Mesendoderm (in vitro differentiated cells): ENCODE results near the gene TFF3.

ENCODE experiments used
- DNase-seq: peaks from one replicate; pipeline ENCODE4 v3.0.0; 2013
- H2AK5ac ChIP-seq: 2 replicates; pipeline ENCODE4 v1.6.1; 2013; ENCODE audit warnings: low read length, inconsistent platforms
- H2BK120ac ChIP-seq: 2 replicates; pipeline ENCODE4 v1.6.1; 2013; ENCODE audit warnings: low read depth, mild to moderate bottlenecking, low read length, moderate library complexity, mixed read lengths
- H2BK15ac ChIP-seq: replicated peaks from 2 replicates; pipeline ENCODE4 v1.6.1; 2013; ENCODE audit warnings: low read depth, mild to moderate bottlenecking, moderate library complexity
- H2BK5ac ChIP-seq: 2 replicates; pipeline ENCODE4 v1.6.1; 2013; ENCODE audit warnings: low read length, inconsistent platforms
- H3K18ac ChIP-seq: 2 replicates; pipeline ENCODE4 v1.6.1; 2013; ENCODE audit warnings: mild to moderate bottlenecking, low read length, mixed read lengths
- H3K23ac ChIP-seq: one replicate; pipeline ENCODE4 v1.6.1; 2013; ENCODE audit warnings: low read length
- H3K27ac ChIP-seq: 2 replicates; pipeline ENCODE4 v1.5.1; 2013; ENCODE audit warnings: low read depth, mild to moderate bottlenecking, inconsistent platforms, low read length, moderate library complexity
- H3K27me3 ChIP-seq: 2 replicates; pipeline ENCODE4 v1.6.1; 2013; ENCODE audit warnings: low read length, control low read depth, mild to moderate bottlenecking, inconsistent platforms; ENCODE audit not compliant: insufficient read depth, poor library complexity
- H3K36me3 ChIP-seq: 2 replicates; pipeline ENCODE4 v1.6.1; 2013; ENCODE audit warnings: low read length, inconsistent platforms; ENCODE audit not compliant: control insufficient read depth, insufficient read depth
- H3K4ac ChIP-seq: one replicate; pipeline ENCODE4 v1.6.1; 2013; ENCODE audit warnings: low read depth, mild to moderate bottlenecking, low read length, moderate library complexity
- H3K4me1 ChIP-seq: 2 replicates; pipeline ENCODE4 v1.6.1; 2013; ENCODE audit warnings: low read depth, low read length, inconsistent platforms; ENCODE audit not compliant: control insufficient read depth
- H3K4me2 ChIP-seq: 2 replicates; pipeline ENCODE4 v1.6.1; 2013; ENCODE audit warnings: low read length
- H3K4me3 ChIP-seq: 2 replicates; pipeline ENCODE4 v1.5.1; 2013; ENCODE audit warnings: mild to moderate bottlenecking, low read length
- H3K56ac ChIP-seq: one replicate; pipeline ENCODE4 v1.6.1; 2013; ENCODE audit warnings: low read length
- H3K79me1 ChIP-seq: 2 replicates; pipeline ENCODE4 v1.6.1; 2013; ENCODE audit warnings: low read length, inconsistent platforms
- H3K79me2 ChIP-seq: 2 replicates; pipeline ENCODE4 v1.6.1; 2013; ENCODE audit warnings: mild to moderate bottlenecking, low read length; ENCODE audit not compliant: control insufficient read depth, insufficient read depth
- H3K9ac ChIP-seq: 2 replicates; pipeline ENCODE4 v1.6.1; 2013; ENCODE audit warnings: low read length, inconsistent platforms
- H4K5ac ChIP-seq: one replicate; pipeline ENCODE4 v1.6.1; 2013; ENCODE audit warnings: low read length
- H4K8ac ChIP-seq: one replicate; pipeline ENCODE4 v1.6.1; 2013; ENCODE audit warnings: low read depth, mild to moderate bottlenecking, control low read depth, low read length, moderate library complexity
- WGBS: extraction: QIAGEN DNeasy Blood & Tissue Kit; methylation state at CpG from one replicate; pipeline ENCODE4 v1.1.7; 2013; ENCODE audit warnings: low lambda C conversion rate, missing lambda C conversion rate; ENCODE audit not compliant: insufficient coverage; ENCODE audit errors: extremely low coverage; 5-methylcytosine and 5-hydroxymethylcytosine counted together

Gene TFF3

GRCh38 chr21:42332557-42333317 is 17.5 kb upstream of the TFF3 start:
- H3K79me2 ChIP-seq = no peaks in the 10 kb centered on the region
- H2BK120ac ChIP-seq = no peak overlapping the region
- H2AK5ac ChIP-seq = no peak overlapping the region
- H3K79me1 ChIP-seq = no peaks in the 10 kb centered on the region
- H3K27ac ChIP-seq = no peak overlapping the region
- H3K4me2 ChIP-seq = no peak overlapping the region
- H2BK15ac ChIP-seq = no peak overlapping the region
- no peak overlapping the region for H3K4me3 ChIP-seq
- no peak overlapping the region for H3K18ac ChIP-seq
- H3K9ac ChIP-seq = no peak overlapping the region
- H3K23ac ChIP-seq = no peak overlapping the region
- DNase-seq = no peak
- no peak overlapping the region for H2BK5ac ChIP-seq
- H4K5ac ChIP-seq = no peak overlapping the region
- H3K4me1 ChIP-seq = no peaks in the 10 kb centered on the region
- H4K8ac ChIP-seq = no peak overlapping the region
- no peaks in the 10 kb centered on the region for H3K36me3 ChIP-seq
- no peak overlapping the region for H3K56ac ChIP-seq
- H3K27me3 ChIP-seq = no peaks in the 10 kb centered on the region
- no CpG with 5 or more reads among the region's 5 CpGs for WGBS
- H3K4ac ChIP-seq = no peak overlapping the region

GRCh38 chr21:42331660-42332059 is 16.5 kb upstream of the TFF3 start:
- H3K36me3 ChIP-seq = no peaks in the 10 kb centered on the region
- no peak overlapping the region for H2BK120ac ChIP-seq
- H2AK5ac ChIP-seq = no peak overlapping the region
- H3K4me1 ChIP-seq = no peaks in the 10 kb centered on the region
- H3K79me1 ChIP-seq = no peaks in the 10 kb centered on the region
- no peak overlapping the region for H3K4me3 ChIP-seq
- no peak overlapping the region for H3K4me2 ChIP-seq
- H4K5ac ChIP-seq = no peak overlapping the region
- no peak for DNase-seq
- H3K18ac ChIP-seq = no peak overlapping the region
- no peaks in the 10 kb centered on the region for H3K79me2 ChIP-seq
- no peak overlapping the region for H4K8ac ChIP-seq
- no peak overlapping the region for H3K9ac ChIP-seq
- H3K56ac ChIP-seq = no peak overlapping the region
- no peak overlapping the region for H2BK5ac ChIP-seq
- H2BK15ac ChIP-seq = no peak overlapping the region
- H3K23ac ChIP-seq = no peak overlapping the region
- no peaks in the 10 kb centered on the region for H3K27me3 ChIP-seq
- no peak overlapping the region for H3K27ac ChIP-seq
- H3K4ac ChIP-seq = no peak overlapping the region

DNA sequence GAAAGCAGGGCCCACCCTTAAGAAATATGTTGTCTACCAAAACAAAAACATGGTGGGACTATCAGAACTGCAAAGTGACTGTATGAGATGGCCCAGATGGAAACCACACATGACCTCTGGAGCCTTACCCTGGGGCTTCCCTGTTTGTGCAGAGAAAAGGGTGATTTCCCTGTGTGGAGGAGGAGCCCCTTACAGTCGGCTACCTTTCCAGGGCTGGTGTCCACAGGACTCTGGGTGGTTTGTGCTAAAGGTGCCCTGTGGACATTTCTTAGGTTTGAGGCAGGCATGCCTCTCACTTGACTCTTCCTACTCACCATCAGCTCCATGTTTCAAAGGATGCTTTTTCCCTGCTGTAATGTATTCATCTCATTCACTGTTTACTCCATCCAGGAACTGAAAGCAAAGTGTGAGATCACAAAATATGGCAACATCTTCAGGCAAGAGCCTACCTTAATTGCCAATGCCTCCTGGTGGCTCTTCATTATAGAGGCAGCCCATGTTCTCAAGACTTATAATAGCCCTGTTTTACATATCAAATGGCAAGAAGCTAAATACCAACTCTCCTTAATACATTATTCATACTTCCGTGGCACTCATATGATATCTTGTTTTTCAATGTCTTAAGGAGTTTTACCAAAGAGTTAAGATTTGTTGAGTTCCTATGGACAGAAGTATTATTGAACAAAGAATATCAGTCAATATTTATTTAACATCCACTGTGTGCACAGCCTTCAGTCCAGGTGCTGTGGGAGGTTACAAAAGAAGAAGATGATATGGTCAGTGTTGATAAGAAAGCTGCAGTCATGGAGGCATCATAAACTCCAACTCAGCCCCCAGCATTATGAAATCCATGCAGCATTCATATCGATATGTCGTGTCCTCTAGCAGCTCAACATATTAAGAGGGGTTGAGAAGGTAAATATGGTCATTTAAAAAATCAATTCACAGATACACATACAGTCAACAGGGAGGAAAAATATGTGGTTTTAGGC is 15.5 kb upstream of the TFF3 start:
- H3K79me1 ChIP-seq = no peaks in the 10 kb centered on the region
- no peak overlapping the region for H4K8ac ChIP-seq
- H3K4me3 ChIP-seq = no peak overlapping the region
- no peak overlapping the region for H3K18ac ChIP-seq
- no peaks in the 10 kb centered on the region for H3K4me1 ChIP-seq
- no peak overlapping the region for H2BK5ac ChIP-seq
- no peaks in the 10 kb centered on the region for H3K27me3 ChIP-seq
- no peaks in the 10 kb centered on the region for H3K36me3 ChIP-seq
- H3K27ac ChIP-seq = no peak overlapping the region
- no peak overlapping the region for H2BK120ac ChIP-seq
- H3K4me2 ChIP-seq = no peak overlapping the region
- no peak overlapping the region for H3K23ac ChIP-seq
- H3K79me2 ChIP-seq = no peaks in the 10 kb centered on the region
- H2AK5ac ChIP-seq = no peak overlapping the region
- DNase-seq = no peak
- H4K5ac ChIP-seq = no peak overlapping the region
- no peak overlapping the region for H3K9ac ChIP-seq
- no peak overlapping the region for H3K56ac ChIP-seq
- no peak overlapping the region for H2BK15ac ChIP-seq
- no peak overlapping the region for H3K4ac ChIP-seq
- WGBS = no CpG with 5 or more reads among the region's 4 CpGs

DNA sequence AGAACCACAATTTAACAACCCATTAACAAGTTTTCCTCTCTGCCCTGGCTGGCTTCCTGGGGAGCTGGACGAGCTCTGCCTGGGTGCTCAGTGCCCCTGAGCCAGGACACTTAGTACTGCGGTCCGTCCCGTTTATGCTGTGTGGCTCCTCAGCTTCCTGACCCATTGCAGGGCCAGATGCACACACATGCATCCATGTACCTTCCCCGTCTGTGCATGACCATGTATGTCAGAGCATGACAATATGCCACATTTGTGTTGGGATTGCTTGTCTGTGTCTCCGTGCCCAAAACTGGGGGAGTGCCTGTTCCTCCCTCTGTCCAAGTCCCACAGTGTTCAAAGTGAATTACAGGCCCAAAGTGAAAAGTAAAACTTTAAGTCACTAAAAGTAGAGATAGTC is 9.7 kb upstream of the TFF3 start:
- H2BK5ac ChIP-seq = no peak overlapping the region
- no peak overlapping the region for H3K4me2 ChIP-seq
- H2AK5ac ChIP-seq = no peak overlapping the region
- no peak overlapping the region for H3K4ac ChIP-seq
- H3K27ac ChIP-seq = no peak overlapping the region
- no peaks in the 10 kb centered on the region for H3K79me1 ChIP-seq
- no peak overlapping the region for H3K23ac ChIP-seq
- no peaks in the 10 kb centered on the region for H3K79me2 ChIP-seq
- H3K9ac ChIP-seq = no peak overlapping the region
- H2BK120ac ChIP-seq = no peak overlapping the region
- H2BK15ac ChIP-seq = no peak overlapping the region
- H4K8ac ChIP-seq = no peak overlapping the region
- H3K27me3 ChIP-seq = no peaks in the 10 kb centered on the region
- no peaks in the 10 kb centered on the region for H3K4me1 ChIP-seq
- no peak overlapping the region for H3K4me3 ChIP-seq
- no CpG with 5 or more reads among the region's 6 CpGs for WGBS
- H4K5ac ChIP-seq = no peak overlapping the region
- DNase-seq = no peak
- H3K18ac ChIP-seq = no peak overlapping the region
- H3K56ac ChIP-seq = no peak overlapping the region
- H3K36me3 ChIP-seq = no peaks in the 10 kb centered on the region

DNA sequence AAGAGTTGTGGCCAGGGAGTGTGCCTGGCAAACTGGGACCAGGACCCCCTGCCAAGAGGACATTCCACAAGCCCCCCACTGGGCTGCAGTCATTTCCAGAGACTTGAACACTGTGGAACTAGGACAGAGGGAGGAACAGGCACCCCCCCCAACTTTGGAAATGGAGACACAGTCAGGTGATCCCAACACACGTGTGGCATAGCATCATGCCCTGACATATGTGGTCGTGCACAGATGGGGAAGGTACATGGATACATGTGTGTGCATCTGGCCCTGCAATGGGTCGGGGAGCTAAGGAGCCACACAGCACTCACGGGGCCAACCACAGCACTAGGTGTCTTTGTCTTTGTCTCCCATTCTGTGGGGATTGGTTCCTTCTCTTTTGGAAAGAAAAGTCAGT is 6.6 kb upstream of the TFF3 start:
- H4K8ac ChIP-seq = no peak overlapping the region
- H3K9ac ChIP-seq = no peak overlapping the region
- H3K36me3 ChIP-seq = no peaks in the 10 kb centered on the region
- no peak overlapping the region for H2BK120ac ChIP-seq
- H3K4me1 ChIP-seq = no peaks in the 10 kb centered on the region
- H3K4me3 ChIP-seq = no peak overlapping the region
- no CpG with 5 or more reads among the region's 4 CpGs for WGBS
- H4K5ac ChIP-seq = no peak overlapping the region
- H3K56ac ChIP-seq = no peak overlapping the region
- H3K27ac ChIP-seq = no peak overlapping the region
- DNase-seq = no peak
- H2AK5ac ChIP-seq = no peak overlapping the region
- no peak overlapping the region for H3K4me2 ChIP-seq
- no peak overlapping the region for H2BK5ac ChIP-seq
- H3K23ac ChIP-seq = no peak overlapping the region
- H3K18ac ChIP-seq = no peak overlapping the region
- H3K27me3 ChIP-seq = no peaks in the 10 kb centered on the region
- H3K79me1 ChIP-seq = no peaks in the 10 kb centered on the region
- H3K4ac ChIP-seq = no peak overlapping the region
- H3K79me2 ChIP-seq = no peaks in the 10 kb centered on the region
- no peak overlapping the region for H2BK15ac ChIP-seq
